GM12872 (cell line): ENCODE data around the gene IDE.

ENCODE experiments used
- TF ChIP-seq, protein P1 (sequence below): IDR thresholded peaks from 3 replicates; pipeline ENCODE4 v1.5.1; 2011; ENCODE audit warnings: low read depth, mild to moderate bottlenecking, low read length, moderate library complexity; ENCODE audit not compliant: insufficient read depth

Gene IDE

DNA sequence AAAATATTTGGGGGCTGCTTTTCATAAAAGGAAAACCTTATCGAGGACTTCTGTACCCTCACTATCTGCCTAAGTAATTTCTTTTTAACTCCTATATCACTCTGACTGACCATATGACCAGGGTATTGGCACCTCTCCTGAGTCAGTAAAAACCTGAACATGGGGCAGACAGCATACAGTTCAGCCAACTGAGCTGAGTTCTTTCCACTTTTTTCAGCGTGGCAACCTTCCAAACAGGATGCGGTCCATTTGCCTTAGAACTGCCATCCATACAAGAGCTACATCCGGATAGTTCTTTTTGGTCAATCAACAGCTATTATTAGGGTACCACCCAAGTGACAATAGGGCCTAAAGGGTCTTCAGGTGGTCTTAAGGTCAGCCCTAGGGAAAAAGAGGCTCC lies 160.4 kb downstream of the IDE start:
- TF ChIP-seq, protein P1, sequence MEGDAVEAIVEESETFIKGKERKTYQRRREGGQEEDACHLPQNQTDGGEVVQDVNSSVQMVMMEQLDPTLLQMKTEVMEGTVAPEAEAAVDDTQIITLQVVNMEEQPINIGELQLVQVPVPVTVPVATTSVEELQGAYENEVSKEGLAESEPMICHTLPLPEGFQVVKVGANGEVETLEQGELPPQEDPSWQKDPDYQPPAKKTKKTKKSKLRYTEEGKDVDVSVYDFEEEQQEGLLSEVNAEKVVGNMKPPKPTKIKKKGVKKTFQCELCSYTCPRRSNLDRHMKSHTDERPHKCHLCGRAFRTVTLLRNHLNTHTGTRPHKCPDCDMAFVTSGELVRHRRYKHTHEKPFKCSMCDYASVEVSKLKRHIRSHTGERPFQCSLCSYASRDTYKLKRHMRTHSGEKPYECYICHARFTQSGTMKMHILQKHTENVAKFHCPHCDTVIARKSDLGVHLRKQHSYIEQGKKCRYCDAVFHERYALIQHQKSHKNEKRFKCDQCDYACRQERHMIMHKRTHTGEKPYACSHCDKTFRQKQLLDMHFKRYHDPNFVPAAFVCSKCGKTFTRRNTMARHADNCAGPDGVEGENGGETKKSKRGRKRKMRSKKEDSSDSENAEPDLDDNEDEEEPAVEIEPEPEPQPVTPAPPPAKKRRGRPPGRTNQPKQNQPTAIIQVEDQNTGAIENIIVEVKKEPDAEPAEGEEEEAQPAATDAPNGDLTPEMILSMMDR: no peak

DNA sequence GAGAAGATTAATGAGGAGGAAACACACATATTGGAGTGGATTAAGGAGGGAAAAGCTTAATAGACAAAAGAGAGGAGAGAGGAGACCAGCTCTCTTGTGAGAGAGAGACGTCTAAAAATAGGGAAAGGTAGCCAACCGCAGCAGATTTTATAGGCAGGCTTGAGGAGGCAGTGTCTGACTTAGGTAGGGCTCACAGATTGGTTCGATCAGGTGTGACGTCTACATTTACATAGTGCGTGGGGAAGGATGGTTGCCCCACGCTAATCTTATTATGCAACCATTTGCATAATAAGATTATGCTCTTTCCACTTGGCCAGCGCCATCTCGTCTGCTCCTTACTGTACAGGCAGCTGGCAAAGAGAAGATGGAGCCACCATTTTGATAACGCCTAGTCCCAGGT lies 160.9 kb downstream of the IDE start:
- TF ChIP-seq, protein P1: no peak

DNA sequence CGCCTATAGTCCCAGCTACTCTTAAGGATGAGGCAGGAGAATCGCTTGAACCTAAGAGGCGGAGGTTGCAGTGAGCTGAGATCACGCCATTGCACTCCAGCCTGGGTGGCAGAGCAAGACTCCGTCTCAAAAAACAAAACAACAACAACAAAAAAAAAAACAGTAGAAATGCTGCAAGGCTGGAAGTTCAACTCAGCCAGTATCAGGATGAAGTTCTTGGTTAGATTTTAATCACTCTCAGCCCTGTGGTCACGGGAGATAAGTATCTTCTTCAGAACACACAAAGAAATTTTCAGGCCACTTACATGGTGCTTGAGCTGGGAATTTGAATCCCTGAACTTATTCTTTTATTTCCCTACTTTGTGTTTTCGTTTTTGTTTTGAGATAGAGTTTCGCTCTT lies 162.5 kb downstream of the IDE start:
- TF ChIP-seq, protein P1: no peak

DNA sequence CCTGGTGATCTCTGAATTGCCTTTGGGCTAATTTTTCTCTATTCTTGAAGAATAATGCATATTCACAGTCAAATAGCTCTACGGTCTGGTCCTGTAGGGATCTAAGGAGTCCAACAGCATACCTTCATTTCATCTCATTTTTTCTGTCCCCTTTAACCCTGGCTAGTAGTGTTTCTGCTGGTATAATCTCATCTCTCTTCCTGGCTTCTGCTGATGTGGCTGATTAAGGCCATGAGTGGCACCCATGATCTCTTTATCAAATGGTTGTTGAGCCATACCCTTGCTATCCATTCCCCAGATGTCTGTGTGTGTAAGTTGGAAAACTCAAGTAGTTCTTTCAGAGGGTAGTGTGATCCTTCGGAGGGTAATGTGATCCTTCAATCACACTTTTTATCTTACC lies 163.4 kb downstream of the IDE start:
- TF ChIP-seq, protein P1: no peak

DNA sequence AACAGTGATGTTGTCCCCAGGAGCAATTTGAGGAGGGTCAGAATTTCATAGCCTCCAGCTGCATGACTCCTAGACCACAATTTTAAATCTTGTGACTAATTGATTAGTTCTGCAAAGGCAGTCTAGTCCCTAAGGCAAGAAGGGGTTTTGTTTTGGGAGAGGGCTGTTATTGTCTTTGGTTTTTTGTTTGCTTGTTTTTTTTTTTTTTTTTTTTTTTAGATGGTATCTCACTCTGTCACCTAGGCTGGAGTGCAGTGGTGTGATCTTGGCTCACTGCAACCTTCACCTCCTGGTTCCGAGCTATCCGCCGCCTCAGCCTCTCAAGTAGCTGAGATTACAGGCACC lies 165.9 kb downstream of the IDE start:
- TF ChIP-seq, protein P1: no peak

DNA sequence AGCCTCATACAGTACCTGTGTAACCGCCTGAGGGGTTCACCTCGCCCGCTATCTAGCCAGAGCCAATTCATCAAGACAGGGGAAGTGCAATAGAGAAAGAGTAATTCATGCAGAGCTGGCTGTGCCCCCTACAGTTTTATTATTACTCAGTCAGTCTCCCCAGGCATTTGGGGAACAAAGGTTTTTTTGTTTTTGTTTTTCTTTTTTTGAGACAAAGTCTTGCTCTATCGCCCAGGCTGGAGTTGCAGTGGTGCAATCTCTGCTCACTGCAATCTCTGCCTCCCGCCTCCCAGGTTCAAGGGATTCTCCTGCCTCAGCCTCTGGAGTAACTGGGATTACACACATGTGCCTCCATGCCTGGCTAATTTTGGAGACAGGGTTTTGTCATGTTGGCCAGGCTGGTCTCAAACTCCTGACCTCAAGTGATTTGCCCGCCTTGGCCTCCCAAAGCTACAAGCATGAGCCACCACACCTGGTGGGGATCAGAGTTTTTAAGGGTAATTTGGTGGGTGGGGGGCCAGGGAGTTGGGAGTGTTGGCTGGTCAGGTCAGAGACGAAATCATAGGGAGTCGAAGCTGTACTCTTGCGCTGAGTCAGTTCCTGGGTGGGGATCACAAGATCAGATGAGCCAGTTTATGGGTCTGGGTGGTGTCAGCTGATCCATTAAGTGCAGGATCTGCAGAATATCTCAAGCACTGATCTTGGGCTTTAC lies 166.4 kb downstream of the IDE start:
- TF ChIP-seq, protein P1: no peak

DNA sequence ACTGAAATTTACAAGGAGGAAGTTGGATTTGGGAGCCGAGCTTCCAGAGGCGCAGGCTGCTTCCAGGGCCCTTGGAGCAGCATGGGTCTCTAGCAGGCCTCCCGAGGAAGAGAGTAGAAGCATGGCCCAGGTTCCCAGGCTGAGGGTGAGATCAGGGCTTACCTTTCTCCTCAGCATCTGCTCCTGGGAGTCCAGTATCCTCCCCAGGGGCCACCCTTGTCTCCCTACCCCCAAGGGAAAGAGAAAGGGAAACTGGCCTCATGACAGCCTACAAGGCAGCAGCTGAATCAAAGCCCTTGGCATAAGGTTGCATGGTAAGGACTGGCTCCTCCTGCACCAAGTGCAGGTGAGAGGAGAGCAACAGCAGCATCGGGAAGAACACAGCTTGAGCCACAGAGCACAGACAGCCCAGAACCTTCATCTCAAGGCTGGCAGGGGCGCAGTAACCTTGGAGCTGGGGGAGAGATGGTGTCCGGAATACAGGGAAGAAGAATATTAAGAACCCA lies 168.4 kb downstream of the IDE start:
- TF ChIP-seq, protein P1: no peak
